Ascending aorta (tissue), 2 donors: ENCODE data around the gene STXBP2. TPM values are rescaled to one million over a fixed set of nuclear protein-coding genes. Genes with fewer than 3 reads are reported as not detected.

ENCODE experiments used
- DNase-seq, 2 donors: peaks; one replicate each; pipeline ENCODE4 v3.0.0-alpha.2; 2019; ENCODE audit warnings: low spot score in 2 of 2
- H3K27ac ChIP-seq, 2 donors: fragments of 200-600 bp; sonication (generic); one replicate each; pipeline ENCODE4 v1.5.1; 2016 to 2017; ENCODE audit warnings: mild to moderate bottlenecking in 1 of 2
- H3K27me3 ChIP-seq: fragments of 200-600 bp; sonication (generic); one replicate; pipeline ENCODE4 v1.5.1; 2017
- H3K36me3 ChIP-seq, 2 donors: fragments of 200-600 bp; sonication (generic); one replicate each; pipeline ENCODE4 v1.5.1; 2016
- H3K4me1 ChIP-seq, 2 donors: fragments of 200-600 bp; sonication (generic); one replicate each; pipeline ENCODE4 v1.5.1; 2016 to 2017; ENCODE audit warnings: mild to moderate bottlenecking in 1 of 2
- H3K4me3 ChIP-seq, 2 donors: fragments of 200-600 bp; sonication (generic); one replicate each; pipeline ENCODE4 v1.5.1; 2016 to 2017; ENCODE audit warnings: mild to moderate bottlenecking in 1 of 2
- H3K9me3 ChIP-seq, 2 donors: fragments of 200-600 bp; sonication (generic); one replicate each; pipeline ENCODE4 v1.5.1; 2016
- CTCF ChIP-seq, 3 experiments: fragments of 200-600 bp in 2 of 3; fragments of 450-650 bp in 1 of 3; sonication (generic) in 2 of 3; IDR thresholded peaks; one replicate each; pipeline ENCODE4 v1.5.1; 2016 to 2019; ENCODE audit warnings: antibody characterized with exemption in 3 of 3, mild to moderate bottlenecking in 1 of 3, moderate library complexity in 1 of 3
- intact Hi-C: fragments of 100-400 bp; cut with DNase I; formaldehyde crosslinking; loops from one replicate; pipeline ENCODE4 v1.15.1; 2023
- total RNA-seq: library from RNA; depleted of rRNA; stranded (reverse); fragments of >200 nt; gene quantifications from one replicate; pipeline ENCODE4 v1.1.0, GENCODE V29; 2016

STXBP2 gene
- total RNA-seq, 1 donor from 2014 or later: 26.6 TPM

GRCh38 chr19:7672522-7672921 lies 35.6 kb downstream of the STXBP2 start:
- intact Hi-C loops: no loop called here
- Histone ChIP-seq H3K4me1 (no peaks in the 10 kb centered on the region), H3K27ac (no peak overlapping the region), H3K36me3 (no peaks in the 10 kb centered on the region), H3K4me3 (no peak overlapping the region), H3K27me3 (no peaks in the 10 kb centered on the region), H3K9me3 (no peaks in the 10 kb centered on the region)
- DNase-seq: no peak
- TF ChIP-seq CTCF (IDR thresholded peaks at IDR 0.05): no peak

- no peaks in the 10 kb centered on the region for H3K27me3 ChIP-seq
- no peaks in the 10 kb centered on the region for H3K36me3 ChIP-seq
- peak; percentile 18 to 72 for DNase-seq
- TF ChIP-seq CTCF (IDR thresholded peaks at IDR 0.05): no peak
- H3K27ac ChIP-seq: no peak overlapping the region
- H3K4me3 ChIP-seq: no peak overlapping the region
- no peaks in the 10 kb centered on the region for H3K9me3 ChIP-seq
- no peaks in the 10 kb centered on the region for H3K4me1 ChIP-seq
- intact Hi-C loops: no loop called here
These were observed 37.4 kb downstream of the STXBP2 start for GRCh38 chr19:7674010-7675005.

DNA sequence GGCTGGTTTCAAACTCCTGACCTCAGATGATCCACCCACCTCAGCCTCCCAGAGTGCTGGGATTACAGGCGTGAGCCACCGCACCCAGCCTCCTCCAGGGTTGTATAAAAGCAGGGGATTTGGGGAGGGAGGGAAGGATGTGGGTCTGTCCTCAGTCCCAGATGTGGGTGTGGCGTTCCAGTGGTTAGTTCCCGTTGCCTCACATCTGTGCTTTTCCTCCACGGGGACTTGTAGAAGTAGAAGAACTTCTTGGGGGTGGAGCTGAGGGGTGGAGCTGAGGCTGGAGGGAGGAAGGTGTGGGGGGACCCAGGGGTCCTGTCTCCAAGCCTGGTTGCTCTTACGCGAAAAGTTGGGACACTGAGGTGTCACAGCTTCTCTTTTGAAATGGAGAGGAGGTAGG lies 39.5 kb downstream of the STXBP2 start:
- no peak for DNase-seq
- no peaks in the 10 kb centered on the region for H3K9me3 ChIP-seq
- no peak for TF ChIP-seq CTCF (IDR thresholded peaks at IDR 0.05)
- no peak overlapping the region for H3K4me3 ChIP-seq
- H3K27me3 ChIP-seq: no peaks in the 10 kb centered on the region
- H3K27ac ChIP-seq: no peak overlapping the region
- no peaks in the 10 kb centered on the region for H3K36me3 ChIP-seq
- peaks cover 0 to 3% of the 10 kb centered on the region in 2 donors for H3K4me1 ChIP-seq
- intact Hi-C loops: no loop called here

DNA sequence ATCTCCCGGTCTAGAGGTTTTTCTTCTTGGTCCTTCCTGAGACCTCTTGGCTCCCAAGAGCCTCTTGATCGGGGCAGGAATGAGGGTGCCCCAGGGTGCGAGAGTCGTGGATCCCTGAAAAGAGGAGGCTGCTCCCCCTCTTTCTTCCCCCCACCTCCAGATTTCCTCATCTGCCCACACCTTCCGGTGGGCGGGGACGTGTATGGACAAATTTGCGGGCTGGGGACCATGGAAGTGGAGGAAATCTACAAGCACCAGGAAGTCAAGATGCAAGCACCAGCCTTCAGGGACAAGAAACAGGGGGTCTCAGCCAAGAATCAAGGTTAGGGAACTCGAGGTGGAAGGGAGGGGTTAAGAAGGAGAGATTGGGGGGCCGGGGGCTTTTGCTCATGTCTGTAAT lies 39.9 kb downstream of the STXBP2 start, which contains the start of gene MCEMP1:
TSS of gene MCEMP1 (plus strand) at position 237 of the 400 bp plus-strand sequence. CDS start at position 268, 31 bp downstream.
- intact Hi-C loops: no loop called here
- H3K9me3 ChIP-seq: no peaks in the 10 kb centered on the region
- no peaks in the 10 kb centered on the region for H3K27me3 ChIP-seq
- TF ChIP-seq CTCF (IDR thresholded peaks at IDR 0.05): no peak
- peaks cover 0 to 7% of the 10 kb centered on the region in 2 donors for H3K4me1 ChIP-seq
- no peak within 1 kb of the TSS for H3K4me3 ChIP-seq
- H3K36me3 ChIP-seq: no peaks in the 10 kb centered on the region
- no peak within 1 kb of the TSS for H3K27ac ChIP-seq
- DNase-seq: no peak

DNA sequence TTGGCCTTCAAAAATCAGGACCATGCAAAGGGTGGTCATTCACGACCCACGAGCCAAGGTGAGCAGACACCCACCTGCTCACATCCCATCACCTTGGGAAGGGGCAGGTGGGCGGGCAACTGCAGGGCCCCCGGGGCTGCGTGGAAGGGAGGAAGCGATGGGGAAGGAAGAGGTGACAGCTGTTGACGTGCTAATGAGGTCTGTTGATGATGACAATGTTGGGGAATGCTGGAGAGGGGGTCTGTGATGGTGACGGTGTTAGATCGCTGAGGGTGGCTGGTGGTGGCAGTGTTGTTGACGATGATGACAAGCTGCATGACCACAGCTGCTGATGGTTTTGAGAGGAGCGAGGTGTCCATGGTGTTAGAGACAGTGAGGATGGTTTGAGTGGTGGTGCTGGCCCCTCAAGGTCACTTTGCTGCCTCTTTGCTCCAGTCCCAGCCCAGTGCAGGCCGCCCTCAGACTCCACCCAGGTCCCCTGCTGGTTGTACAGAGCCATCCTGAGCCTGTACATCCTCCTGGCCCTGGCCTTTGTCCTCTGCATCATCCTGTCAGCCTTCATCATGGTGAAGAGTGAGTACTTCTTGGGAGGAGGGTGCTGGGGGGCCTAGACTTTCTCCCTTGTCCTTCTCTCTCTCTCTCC lies 40.9 kb downstream of the STXBP2 start:
- Histone ChIP-seq H3K4me3 (no peak overlapping the region), H3K27ac (no peak overlapping the region), H3K27me3 (no peaks in the 10 kb centered on the region), H3K9me3 (no peaks in the 10 kb centered on the region), H3K36me3 (peaks cover 7 to 8% of the 10 kb centered on the region in 2 donors), H3K4me1 (peaks cover 4 to 11% of the 10 kb centered on the region in 2 donors)
- intact Hi-C loops: no loop called here
- no peak for TF ChIP-seq CTCF (IDR thresholded peaks at IDR 0.05)
- no peak for DNase-seq
